KMS-11 (cell line): Measurements from ENCODE around the gene OSBPL3.

Source experiments
- H2AFZ ChIP-seq: fragments of 200-600 bp; sonication (generic); 2 replicates; pipeline ENCODE4 v1.6.1; 2016; ENCODE audit warnings: antibody characterized with exemption, mixed run types, low read depth
- H3K27ac ChIP-seq: fragments of 200-600 bp; sonication (generic); 2 replicates; pipeline ENCODE4 v1.6.1; 2016; ENCODE audit warnings: mild to moderate bottlenecking, mixed run types
- H3K27me3 ChIP-seq: fragments of 200-600 bp; sonication (generic); 2 replicates; pipeline ENCODE4 v1.6.1; 2017; ENCODE audit warnings: mild to moderate bottlenecking, low read depth, mixed run types, moderate library complexity; ENCODE audit not compliant: insufficient read depth
- H3K36me3 ChIP-seq: fragments of 200-600 bp; sonication (generic); 2 replicates; pipeline ENCODE4 v1.6.1; 2017; ENCODE audit warnings: mild to moderate bottlenecking, mixed run types; ENCODE audit not compliant: insufficient read depth
- H3K4me1 ChIP-seq: fragments of 200-600 bp; sonication (generic); 2 replicates; pipeline ENCODE4 v1.6.1; 2016; ENCODE audit warnings: mild to moderate bottlenecking, low read depth, mixed run types; ENCODE audit not compliant: poor library complexity, severe bottlenecking
- H3K4me2 ChIP-seq: fragments of 200-600 bp; sonication (generic); 2 replicates; pipeline ENCODE4 v1.7.0; 2016; ENCODE audit warnings: mild to moderate bottlenecking, mixed run types
- H3K4me3 ChIP-seq: fragments of 200-600 bp; sonication (generic); IDR thresholded peaks from 2 replicates; pipeline ENCODE4 v1.6.1; 2017; ENCODE audit warnings: low read depth, low read length, mixed read lengths; ENCODE audit not compliant: insufficient read depth
- H3K79me2 ChIP-seq: fragments of 200-600 bp; sonication (generic); 2 replicates; pipeline ENCODE4 v1.6.1; 2016; ENCODE audit warnings: low read depth, mixed run types; ENCODE audit not compliant: insufficient read depth
- H3K9ac ChIP-seq: fragments of 200-600 bp; sonication (generic); 2 replicates; pipeline ENCODE4 v1.6.1; 2016; ENCODE audit warnings: mild to moderate bottlenecking, mixed run types
- H4K20me1 ChIP-seq: fragments of 200-600 bp; sonication (generic); 2 replicates; pipeline ENCODE4 v1.6.1; 2016; ENCODE audit warnings: mild to moderate bottlenecking, mixed run types; ENCODE audit not compliant: insufficient read depth
- TF ChIP-seq, protein P1 (sequence below): fragments of 200-600 bp; sonication (generic); conservative IDR thresholded peaks from 2 replicates; pipeline ENCODE4 v1.6.1; 2017; ENCODE audit warnings: low read depth, mild to moderate bottlenecking, antibody characterized with exemption, low read length, moderate library complexity, mixed read lengths

The OSBPL3 gene

DNA sequence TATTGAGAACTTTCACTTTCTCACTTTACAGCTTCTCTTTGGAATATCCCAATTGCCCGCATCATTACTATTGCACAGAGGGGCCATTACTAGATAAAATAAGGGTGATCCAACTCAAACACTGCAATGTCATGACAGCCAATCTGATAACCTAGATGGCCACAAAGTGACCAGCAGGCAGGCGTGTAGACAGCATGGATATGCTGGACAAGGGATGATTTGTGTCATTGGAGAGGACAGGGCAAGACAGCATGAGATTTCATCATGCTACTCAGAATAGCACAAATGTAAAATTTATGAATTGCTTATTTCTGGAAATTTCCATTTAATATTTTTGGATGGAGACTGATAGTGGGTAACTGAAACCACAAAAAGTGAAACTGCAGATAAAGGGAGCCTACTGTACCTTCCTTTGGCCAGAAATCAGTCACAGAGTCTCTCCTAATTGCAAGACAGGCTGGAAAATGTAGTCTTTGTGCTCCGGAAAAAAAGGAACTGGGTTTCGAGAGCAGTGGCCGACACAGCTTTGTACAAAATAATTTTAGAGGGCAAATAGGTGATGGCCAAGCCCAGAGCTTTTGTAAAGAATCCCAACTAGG is 216.6 kb downstream of the OSBPL3 start:
- no peak overlapping the region for H3K4me2 ChIP-seq
- H3K36me3 ChIP-seq = no peaks in the 10 kb centered on the region
- no peak overlapping the region for H3K9ac ChIP-seq
- H3K4me3 ChIP-seq = no peak overlapping the region
- H3K79me2 ChIP-seq = no peaks in the 10 kb centered on the region
- no peak overlapping the region for H3K27ac ChIP-seq
- no peak overlapping the region for H2AFZ ChIP-seq
- no peaks in the 10 kb centered on the region for H3K4me1 ChIP-seq
- TF ChIP-seq, protein P1, sequence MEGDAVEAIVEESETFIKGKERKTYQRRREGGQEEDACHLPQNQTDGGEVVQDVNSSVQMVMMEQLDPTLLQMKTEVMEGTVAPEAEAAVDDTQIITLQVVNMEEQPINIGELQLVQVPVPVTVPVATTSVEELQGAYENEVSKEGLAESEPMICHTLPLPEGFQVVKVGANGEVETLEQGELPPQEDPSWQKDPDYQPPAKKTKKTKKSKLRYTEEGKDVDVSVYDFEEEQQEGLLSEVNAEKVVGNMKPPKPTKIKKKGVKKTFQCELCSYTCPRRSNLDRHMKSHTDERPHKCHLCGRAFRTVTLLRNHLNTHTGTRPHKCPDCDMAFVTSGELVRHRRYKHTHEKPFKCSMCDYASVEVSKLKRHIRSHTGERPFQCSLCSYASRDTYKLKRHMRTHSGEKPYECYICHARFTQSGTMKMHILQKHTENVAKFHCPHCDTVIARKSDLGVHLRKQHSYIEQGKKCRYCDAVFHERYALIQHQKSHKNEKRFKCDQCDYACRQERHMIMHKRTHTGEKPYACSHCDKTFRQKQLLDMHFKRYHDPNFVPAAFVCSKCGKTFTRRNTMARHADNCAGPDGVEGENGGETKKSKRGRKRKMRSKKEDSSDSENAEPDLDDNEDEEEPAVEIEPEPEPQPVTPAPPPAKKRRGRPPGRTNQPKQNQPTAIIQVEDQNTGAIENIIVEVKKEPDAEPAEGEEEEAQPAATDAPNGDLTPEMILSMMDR = no peak
- no peaks in the 10 kb centered on the region for H3K27me3 ChIP-seq
- H4K20me1 ChIP-seq = no peaks in the 10 kb centered on the region

DNA sequence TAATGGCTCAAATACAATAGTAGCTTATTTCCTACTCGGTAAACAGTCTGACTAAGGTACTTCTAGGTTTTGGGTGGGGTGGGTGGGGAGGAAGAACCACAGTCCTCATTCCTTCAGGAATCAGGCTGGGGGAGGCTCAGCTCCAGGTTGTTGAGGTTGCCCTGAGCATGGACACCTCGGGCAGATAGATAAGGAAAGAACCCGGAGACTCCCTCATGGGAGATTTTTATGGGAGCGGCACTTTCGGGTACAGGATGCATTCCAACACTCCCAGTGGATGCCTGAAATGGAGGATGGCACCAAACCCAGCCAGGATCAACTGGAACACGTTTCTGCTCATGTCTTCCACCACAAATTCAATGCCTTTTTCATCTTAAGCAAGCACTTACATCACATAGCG is 217.2 kb downstream of the OSBPL3 start:
- H2AFZ ChIP-seq = no peak overlapping the region
- no peak overlapping the region for H3K4me3 ChIP-seq
- no peaks in the 10 kb centered on the region for H3K4me1 ChIP-seq
- no peaks in the 10 kb centered on the region for H3K79me2 ChIP-seq
- TF ChIP-seq, protein P1 = no peak
- H3K36me3 ChIP-seq = no peaks in the 10 kb centered on the region
- H3K4me2 ChIP-seq = no peak overlapping the region
- no peaks in the 10 kb centered on the region for H3K27me3 ChIP-seq
- no peak overlapping the region for H3K9ac ChIP-seq
- no peak overlapping the region for H3K27ac ChIP-seq
- no peaks in the 10 kb centered on the region for H4K20me1 ChIP-seq

DNA sequence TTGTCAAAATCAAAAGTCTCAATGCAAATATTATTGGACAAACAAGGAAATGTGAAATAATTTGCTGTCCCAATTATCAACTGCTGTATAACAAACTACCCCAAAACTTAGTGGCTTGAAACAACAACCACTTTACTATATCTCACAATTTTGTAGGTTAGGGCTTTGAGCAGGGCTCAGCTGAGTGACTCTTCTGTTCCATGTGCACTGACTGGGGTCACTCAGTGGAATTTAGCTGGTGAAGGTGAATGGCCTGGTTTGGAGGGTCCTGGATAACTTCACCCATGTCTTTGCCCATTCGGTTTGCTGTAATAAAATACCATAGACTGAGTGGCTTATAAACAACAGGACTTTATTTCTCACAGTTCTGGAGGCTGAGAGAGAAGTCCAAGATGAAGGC is 219.0 kb downstream of the OSBPL3 start:
- H3K27ac ChIP-seq = no peak overlapping the region
- H3K4me3 ChIP-seq = no peak overlapping the region
- H3K4me1 ChIP-seq = no peaks in the 10 kb centered on the region
- H4K20me1 ChIP-seq = no peaks in the 10 kb centered on the region
- no peaks in the 10 kb centered on the region for H3K79me2 ChIP-seq
- H3K36me3 ChIP-seq = no peaks in the 10 kb centered on the region
- TF ChIP-seq, protein P1 = no peak
- H3K4me2 ChIP-seq = no peak overlapping the region
- H3K9ac ChIP-seq = no peak overlapping the region
- no peak overlapping the region for H2AFZ ChIP-seq
- H3K27me3 ChIP-seq = peaks cover 3% of the 10 kb centered on the region; the same call in 1 of the 2 replicates

DNA sequence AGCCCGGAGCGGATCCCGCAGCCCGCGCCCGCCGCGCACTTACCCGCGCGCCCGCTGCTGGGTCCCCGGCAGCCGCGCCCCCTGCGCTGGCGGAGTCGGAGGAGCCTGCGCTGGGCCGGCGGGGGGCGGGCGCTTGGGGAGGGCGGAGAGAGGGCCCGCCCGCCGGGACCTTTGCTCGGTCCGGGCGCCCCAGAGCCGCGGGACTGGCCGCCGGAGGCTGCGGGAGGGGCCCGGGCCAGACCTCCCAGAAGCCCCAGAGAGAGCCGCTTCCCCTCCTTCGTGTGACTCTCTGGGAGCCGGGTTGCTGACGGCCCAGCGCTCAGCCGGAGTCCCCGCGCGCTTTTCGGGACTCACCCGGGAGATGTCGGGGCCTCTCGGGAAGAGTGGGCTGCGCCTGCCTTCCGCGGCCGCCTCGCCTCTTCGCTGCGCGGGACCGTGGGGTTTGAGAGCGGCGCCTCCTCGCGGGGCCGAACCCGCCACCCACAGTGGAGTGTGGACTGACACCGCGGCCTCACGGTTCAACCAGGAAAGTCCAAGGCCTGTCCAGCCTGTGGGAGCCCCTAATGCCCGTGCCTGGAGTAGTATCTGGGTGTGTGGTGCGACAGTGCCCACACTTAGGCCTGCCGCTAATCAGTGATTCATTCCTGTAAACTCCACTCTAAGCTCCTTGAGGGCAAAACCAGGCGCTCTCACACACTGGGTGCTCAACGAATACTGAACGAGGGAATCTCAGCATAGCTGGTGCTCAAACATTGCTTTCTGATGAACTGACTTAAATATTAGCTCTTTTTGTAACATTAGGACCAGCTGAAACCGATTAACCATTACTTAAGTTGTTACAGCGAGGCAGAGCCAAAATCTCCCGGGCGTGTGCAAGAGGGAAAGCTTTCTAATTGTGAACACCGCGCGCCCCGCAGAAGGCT is 222.4 kb downstream of the OSBPL3 start, which contains the start of gene GSDME:
Gene GSDME (minus strand): TSS at position 112 of the 923 bp plus-strand sequence. CDS start 7,690 bp downstream, outside the sequence.
- peak within 1 kb of the TSS; percentile 84 for H2AFZ ChIP-seq
- no peak within 1 kb of the TSS for H3K4me3 ChIP-seq
- peak within 1 kb of the TSS; percentile 49 for H3K4me2 ChIP-seq

More for the DNA sequence above, 222.4 kb downstream of the OSBPL3 start, which contains the start of gene GSDME:
- Histone ChIP-seq H3K27me3 (peaks cover 3% of the 10 kb centered on the region; the same call in 1 of the 2 replicates), H3K79me2 (no peaks in the 10 kb centered on the region), H3K36me3 (no peaks in the 10 kb centered on the region), H3K4me1 (no peaks in the 10 kb centered on the region), H4K20me1 (no peaks in the 10 kb centered on the region), H3K9ac (no peak within 1 kb of the TSS), H3K27ac (no peak within 1 kb of the TSS)
- TF ChIP-seq, protein P1 = no peak
